Adrenal gland (tissue), 5 donors: ENCODE data around the gene STARD5.

Source experiments
- CTCF ChIP-seq, 6 experiments: fragments of 450-650 bp in 4 of 6; fragments of 200-600 bp in 2 of 6; sonication (generic) in 1 of 6; IDR thresholded peaks; 1 replicate in 5 of 6; 2 replicates in 1 of 6; pipeline versions ENCODE4 v1.5.1 to v1.8.0; 2016 to 2021; ENCODE audit warnings: antibody characterized with exemption in 6 of 6, mild to moderate bottlenecking in 2 of 6, moderate library complexity in 1 of 6
- POLR2A ChIP-seq, 2 donors: fragments of 450-650 bp; IDR thresholded peaks; one replicate each; pipeline ENCODE4 v1.6.1; 2017; ENCODE audit warnings: antibody characterized with exemption in 2 of 2, mild to moderate bottlenecking in 2 of 2, moderate library complexity in 1 of 2
- donor health status: DM: no; HTN: no; CAD: no.

GRCh38 chr15:81323944-81324881 is at the start of gene STARD5:
- no peak for TF ChIP-seq CTCF (IDR thresholded peaks at IDR 0.05)
- TF ChIP-seq POLR2A (IDR thresholded peaks at IDR 0.05), result peak; percentile 61 to 69
